Measurements from ENCODE around the gene NR2F6. TPM values are rescaled to one million over a fixed set of nuclear protein-coding genes. Genes with fewer than 3 reads are reported as not detected.

The NR2F6 gene
- total and polyA plus RNA-seq, 2 experiments from 2014 or later: 64.0 to 209 TPM

DNA sequence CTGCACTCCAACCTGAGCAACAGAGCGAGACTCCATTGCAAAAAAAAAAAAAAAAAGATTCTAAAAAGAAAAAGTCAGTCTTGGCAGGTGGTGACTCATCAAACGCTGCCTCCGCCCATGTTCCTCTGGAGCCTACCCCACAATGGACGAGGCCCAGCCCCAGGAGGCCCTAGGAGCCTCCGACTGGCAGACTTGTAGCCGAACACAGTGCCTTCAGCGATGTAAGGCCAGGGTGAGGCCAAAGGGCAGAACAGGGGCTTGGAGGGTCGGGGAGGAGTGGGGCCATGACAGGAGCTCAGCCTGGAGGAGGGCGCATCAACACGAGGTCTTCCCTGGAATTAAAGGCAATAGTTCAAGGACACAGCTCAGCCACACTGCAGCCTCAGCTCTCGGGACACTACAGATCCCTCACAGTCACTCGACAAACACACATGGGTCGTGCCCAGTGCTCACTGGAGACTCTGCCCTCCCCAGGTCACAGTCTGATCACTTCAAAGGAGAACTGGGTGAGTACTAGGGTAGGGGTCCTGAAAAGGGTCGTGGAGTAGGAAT is 25.4 kb downstream of the NR2F6 start (continued):
- TF ChIP-seq, protein P1, sequence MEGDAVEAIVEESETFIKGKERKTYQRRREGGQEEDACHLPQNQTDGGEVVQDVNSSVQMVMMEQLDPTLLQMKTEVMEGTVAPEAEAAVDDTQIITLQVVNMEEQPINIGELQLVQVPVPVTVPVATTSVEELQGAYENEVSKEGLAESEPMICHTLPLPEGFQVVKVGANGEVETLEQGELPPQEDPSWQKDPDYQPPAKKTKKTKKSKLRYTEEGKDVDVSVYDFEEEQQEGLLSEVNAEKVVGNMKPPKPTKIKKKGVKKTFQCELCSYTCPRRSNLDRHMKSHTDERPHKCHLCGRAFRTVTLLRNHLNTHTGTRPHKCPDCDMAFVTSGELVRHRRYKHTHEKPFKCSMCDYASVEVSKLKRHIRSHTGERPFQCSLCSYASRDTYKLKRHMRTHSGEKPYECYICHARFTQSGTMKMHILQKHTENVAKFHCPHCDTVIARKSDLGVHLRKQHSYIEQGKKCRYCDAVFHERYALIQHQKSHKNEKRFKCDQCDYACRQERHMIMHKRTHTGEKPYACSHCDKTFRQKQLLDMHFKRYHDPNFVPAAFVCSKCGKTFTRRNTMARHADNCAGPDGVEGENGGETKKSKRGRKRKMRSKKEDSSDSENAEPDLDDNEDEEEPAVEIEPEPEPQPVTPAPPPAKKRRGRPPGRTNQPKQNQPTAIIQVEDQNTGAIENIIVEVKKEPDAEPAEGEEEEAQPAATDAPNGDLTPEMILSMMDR (conservative IDR thresholded peaks at IDR 0.05; ENCODE audit: low read depth in 2 of 2): no peak
- TF ChIP-seq, protein P2, sequence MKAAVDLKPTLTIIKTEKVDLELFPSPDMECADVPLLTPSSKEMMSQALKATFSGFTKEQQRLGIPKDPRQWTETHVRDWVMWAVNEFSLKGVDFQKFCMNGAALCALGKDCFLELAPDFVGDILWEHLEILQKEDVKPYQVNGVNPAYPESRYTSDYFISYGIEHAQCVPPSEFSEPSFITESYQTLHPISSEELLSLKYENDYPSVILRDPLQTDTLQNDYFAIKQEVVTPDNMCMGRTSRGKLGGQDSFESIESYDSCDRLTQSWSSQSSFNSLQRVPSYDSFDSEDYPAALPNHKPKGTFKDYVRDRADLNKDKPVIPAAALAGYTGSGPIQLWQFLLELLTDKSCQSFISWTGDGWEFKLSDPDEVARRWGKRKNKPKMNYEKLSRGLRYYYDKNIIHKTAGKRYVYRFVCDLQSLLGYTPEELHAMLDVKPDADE (IDR thresholded peaks at IDR 0.05): no peak

DNA sequence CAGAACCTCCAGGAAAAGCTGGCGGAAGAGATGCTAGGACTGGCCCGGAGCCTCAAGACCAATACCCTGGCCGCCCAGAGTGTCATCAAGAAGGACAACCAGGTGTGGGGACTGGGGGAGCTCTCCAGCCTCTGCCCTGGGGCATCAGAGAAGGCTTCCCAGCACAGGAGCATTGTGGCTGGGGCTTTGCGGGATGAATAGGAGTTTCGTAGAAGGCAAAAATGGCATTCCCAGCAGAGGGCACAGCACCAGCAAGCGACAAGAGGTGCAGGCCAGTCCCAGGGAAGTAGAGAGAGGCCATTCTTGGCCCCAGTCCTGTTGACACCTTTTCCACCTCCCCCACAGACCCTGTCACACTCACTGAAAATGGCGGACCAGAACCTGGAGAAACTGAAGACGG is 26.4 kb downstream of the NR2F6 start:
- H4K20me1 ChIP-seq (replicated peaks; ENCODE audit: insufficient read depth): no peaks in the 10 kb centered on the region
- no peaks in the 10 kb centered on the region for H3K27me3 ChIP-seq (ENCODE audit: insufficient read depth)
- no peak overlapping the region for H3K27ac ChIP-seq (ENCODE audit: low read depth)
- H3F3A ChIP-seq (replicated peaks; ENCODE audit: low read depth): 0 out of 2 replicates have a peak, but pooled peaks cover 9% of the 10 kb centered on the region
- no peak overlapping the region for H3K4me2 ChIP-seq
- H3K36me3 ChIP-seq (ENCODE audit: insufficient read depth): peaks cover 5% of the 10 kb centered on the region; the same call in 1 of the 2 replicates
- DNase-seq (ENCODE audit: low spot score) (no peak), ATAC-seq (no peak)
- H3K9me2 ChIP-seq (ENCODE audit: insufficient read depth): no peaks in the 10 kb centered on the region
- Mint-ChIP-seq H3K9me3 (no peaks in the 10 kb centered on the region; the same call in 2 of the 3 replicates), H3K27ac (peak overlapping the region; percentile 29; the same call in 1 of the 2 replicates), H3K27me3 (ENCODE audit: insufficient read depth, low read depth, poor library complexity) (peaks cover 14% of the 10 kb centered on the region), H3K4me1 (peaks cover 10% of the 10 kb centered on the region), H3K36me3 (ENCODE audit: low read depth) (peaks cover 24% of the 10 kb centered on the region), H3K4me3 (no peak overlapping the region)
- H3K4me3 ChIP-seq: no peak overlapping the region
- no peaks in the 10 kb centered on the region for H3K4me1 ChIP-seq (ENCODE audit: insufficient read depth)
- H2AFZ ChIP-seq: no peak overlapping the region
- H3K79me2 ChIP-seq (replicated peaks; ENCODE audit: insufficient read depth): no peaks in the 10 kb centered on the region
- TF ChIP-seq, protein P3, sequence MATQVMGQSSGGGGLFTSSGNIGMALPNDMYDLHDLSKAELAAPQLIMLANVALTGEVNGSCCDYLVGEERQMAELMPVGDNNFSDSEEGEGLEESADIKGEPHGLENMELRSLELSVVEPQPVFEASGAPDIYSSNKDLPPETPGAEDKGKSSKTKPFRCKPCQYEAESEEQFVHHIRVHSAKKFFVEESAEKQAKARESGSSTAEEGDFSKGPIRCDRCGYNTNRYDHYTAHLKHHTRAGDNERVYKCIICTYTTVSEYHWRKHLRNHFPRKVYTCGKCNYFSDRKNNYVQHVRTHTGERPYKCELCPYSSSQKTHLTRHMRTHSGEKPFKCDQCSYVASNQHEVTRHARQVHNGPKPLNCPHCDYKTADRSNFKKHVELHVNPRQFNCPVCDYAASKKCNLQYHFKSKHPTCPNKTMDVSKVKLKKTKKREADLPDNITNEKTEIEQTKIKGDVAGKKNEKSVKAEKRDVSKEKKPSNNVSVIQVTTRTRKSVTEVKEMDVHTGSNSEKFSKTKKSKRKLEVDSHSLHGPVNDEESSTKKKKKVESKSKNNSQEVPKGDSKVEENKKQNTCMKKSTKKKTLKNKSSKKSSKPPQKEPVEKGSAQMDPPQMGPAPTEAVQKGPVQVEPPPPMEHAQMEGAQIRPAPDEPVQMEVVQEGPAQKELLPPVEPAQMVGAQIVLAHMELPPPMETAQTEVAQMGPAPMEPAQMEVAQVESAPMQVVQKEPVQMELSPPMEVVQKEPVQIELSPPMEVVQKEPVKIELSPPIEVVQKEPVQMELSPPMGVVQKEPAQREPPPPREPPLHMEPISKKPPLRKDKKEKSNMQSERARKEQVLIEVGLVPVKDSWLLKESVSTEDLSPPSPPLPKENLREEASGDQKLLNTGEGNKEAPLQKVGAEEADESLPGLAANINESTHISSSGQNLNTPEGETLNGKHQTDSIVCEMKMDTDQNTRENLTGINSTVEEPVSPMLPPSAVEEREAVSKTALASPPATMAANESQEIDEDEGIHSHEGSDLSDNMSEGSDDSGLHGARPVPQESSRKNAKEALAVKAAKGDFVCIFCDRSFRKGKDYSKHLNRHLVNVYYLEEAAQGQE (IDR thresholded peaks at IDR 0.05; ENCODE audit: unreplicated experiment): no peak
- TF ChIP-seq EZH2 (IDR thresholded peaks at IDR 0.05; ENCODE audit: low read depth, unreplicated experiment) (no peak), ZNF114 (CRISPR knock-in tag; IDR thresholded peaks at IDR 0.05) (no peak), POLR2AphosphoS5 (IDR thresholded peaks at IDR 0.05; ENCODE audit: low read depth) (no peak), ZNF331 (CRISPR knock-in tag; IDR thresholded peaks at IDR 0.05; ENCODE audit: low read depth) (no peak), JUNB (IDR thresholded peaks at IDR 0.05; ENCODE audit: unreplicated experiment) (no peak), STAT1 (IDR thresholded peaks at IDR 0.05; ENCODE audit: unreplicated experiment) (no peak), CREB1 (CRISPR knock-in tag; IDR thresholded peaks at IDR 0.05; ENCODE audit: low read depth) (no peak)
- TF ChIP-seq, protein P4, sequence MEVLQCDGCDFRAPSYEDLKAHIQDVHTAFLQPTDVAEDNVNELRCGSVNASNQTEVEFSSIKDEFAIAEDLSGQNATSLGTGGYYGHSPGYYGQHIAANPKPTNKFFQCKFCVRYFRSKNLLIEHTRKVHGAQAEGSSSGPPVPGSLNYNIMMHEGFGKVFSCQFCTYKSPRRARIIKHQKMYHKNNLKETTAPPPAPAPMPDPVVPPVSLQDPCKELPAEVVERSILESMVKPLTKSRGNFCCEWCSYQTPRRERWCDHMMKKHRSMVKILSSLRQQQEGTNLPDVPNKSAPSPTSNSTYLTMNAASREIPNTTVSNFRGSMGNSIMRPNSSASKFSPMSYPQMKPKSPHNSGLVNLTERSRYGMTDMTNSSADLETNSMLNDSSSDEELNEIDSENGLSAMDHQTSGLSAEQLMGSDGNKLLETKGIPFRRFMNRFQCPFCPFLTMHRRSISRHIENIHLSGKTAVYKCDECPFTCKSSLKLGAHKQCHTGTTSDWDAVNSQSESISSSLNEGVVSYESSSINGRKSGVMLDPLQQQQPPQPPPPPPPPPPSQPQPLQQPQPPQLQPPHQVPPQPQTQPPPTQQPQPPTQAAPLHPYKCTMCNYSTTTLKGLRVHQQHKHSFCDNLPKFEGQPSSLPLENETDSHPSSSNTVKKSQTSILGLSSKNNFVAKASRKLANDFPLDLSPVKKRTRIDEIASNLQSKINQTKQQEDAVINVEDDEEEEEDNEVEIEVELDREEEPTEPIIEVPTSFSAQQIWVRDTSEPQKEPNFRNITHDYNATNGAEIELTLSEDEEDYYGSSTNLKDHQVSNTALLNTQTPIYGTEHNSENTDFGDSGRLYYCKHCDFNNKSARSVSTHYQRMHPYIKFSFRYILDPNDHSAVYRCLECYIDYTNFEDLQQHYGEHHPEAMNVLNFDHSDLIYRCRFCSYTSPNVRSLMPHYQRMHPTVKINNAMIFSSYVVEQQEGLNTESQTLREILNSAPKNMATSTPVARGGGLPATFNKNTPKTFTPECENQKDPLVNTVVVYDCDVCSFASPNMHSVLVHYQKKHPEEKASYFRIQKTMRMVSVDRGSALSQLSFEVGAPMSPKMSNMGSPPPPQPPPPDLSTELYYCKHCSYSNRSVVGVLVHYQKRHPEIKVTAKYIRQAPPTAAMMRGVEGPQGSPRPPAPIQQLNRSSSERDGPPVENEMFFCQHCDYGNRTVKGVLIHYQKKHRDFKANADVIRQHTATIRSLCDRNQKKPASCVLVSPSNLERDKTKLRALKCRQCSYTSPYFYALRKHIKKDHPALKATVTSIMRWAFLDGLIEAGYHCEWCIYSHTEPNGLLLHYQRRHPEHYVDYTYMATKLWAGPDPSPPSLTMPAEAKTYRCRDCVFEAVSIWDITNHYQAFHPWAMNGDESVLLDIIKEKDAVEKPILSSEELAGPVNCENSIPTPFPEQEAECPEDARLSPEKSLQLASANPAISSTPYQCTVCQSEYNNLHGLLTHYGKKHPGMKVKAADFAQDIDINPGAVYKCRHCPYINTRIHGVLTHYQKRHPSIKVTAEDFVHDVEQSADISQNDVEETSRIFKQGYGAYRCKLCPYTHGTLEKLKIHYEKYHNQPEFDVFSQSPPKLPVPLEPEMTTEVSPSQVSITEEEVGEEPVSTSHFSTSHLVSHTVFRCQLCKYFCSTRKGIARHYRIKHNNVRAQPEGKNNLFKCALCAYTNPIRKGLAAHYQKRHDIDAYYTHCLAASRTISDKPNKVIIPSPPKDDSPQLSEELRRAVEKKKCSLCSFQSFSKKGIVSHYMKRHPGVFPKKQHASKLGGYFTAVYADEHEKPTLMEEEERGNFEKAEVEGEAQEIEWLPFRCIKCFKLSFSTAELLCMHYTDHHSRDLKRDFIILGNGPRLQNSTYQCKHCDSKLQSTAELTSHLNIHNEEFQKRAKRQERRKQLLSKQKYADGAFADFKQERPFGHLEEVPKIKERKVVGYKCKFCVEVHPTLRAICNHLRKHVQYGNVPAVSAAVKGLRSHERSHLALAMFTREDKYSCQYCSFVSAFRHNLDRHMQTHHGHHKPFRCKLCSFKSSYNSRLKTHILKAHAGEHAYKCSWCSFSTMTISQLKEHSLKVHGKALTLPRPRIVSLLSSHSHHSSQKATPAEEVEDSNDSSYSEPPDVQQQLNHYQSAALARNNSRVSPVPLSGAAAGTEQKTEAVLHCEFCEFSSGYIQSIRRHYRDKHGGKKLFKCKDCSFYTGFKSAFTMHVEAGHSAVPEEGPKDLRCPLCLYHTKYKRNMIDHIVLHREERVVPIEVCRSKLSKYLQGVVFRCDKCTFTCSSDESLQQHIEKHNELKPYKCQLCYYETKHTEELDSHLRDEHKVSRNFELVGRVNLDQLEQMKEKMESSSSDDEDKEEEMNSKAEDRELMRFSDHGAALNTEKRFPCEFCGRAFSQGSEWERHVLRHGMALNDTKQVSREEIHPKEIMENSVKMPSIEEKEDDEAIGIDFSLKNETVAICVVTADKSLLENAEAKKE (CRISPR knock-in tag; IDR thresholded peaks at IDR 0.05): no peak
- TF ChIP-seq, protein P2 (IDR thresholded peaks at IDR 0.05): no peak

Measured in GM23338 (cell line).